BJ (cell line): ENCODE results near the gene MRPL2. TPM values are rescaled to one million over a fixed set of nuclear protein-coding genes. Genes with fewer than 3 reads are reported as not detected.

Experiments
- CTCF ChIA-PET: fragments of 350-600 bp; formaldehyde crosslinking; extraction: SDS; loops from one replicate; lab custom pipeline; 2021; ENCODE audit warnings: antibody characterized with exemption, inconsistent platforms; lab: Yijun Ruan, JAX
- POLR2A ChIA-PET: fragments of 300-600 bp; sonication (Branson Sonifier 250); formaldehyde crosslinking; extraction: SDS; loops from one replicate; lab custom pipeline; 2021; ENCODE audit warnings: antibody characterized with exemption; lab: Charles Lee
- DNase-seq: peaks from one replicate; pipeline ENCODE4 v3.0.0-alpha.2; 2011; ENCODE audit warnings: low read depth
- H3K27me3 ChIP-seq: 2 replicates; pipeline ENCODE4 v1.6.0; 2011; ENCODE audit warnings: low read length; ENCODE audit not compliant: control insufficient read depth, insufficient read depth
- H3K36me3 ChIP-seq: 2 replicates; pipeline ENCODE4 v1.5.1; 2011; ENCODE audit warnings: low read length; ENCODE audit not compliant: control insufficient read depth, insufficient read depth
- H3K4me3 ChIP-seq: 2 replicates; pipeline ENCODE4 v1.5.1; 2011; ENCODE audit warnings: low read depth, mild to moderate bottlenecking, control low read depth, low read length
- CTCF ChIP-seq: IDR thresholded peaks from 2 replicates; pipeline ENCODE4 v1.5.1; 2011; ENCODE audit warnings: low read depth, mild to moderate bottlenecking, control low read depth, inconsistent platforms, low read length, moderate library complexity; ENCODE audit not compliant: insufficient read depth
- polyA plus RNA-seq: library from polyadenylated mRNA; depleted of rRNA; stranded (reverse); fragments of >200 nt; gene quantifications from 2 replicates; pipeline ENCODE4 v1.2.3, GENCODE V29; 2011

The MRPL2 gene
- polyA plus RNA-seq, 1 experiment: 22.8 TPM

- H3K4me3 ChIP-seq: no peak overlapping the region
- H3K36me3 ChIP-seq: peaks cover 24% of the 10 kb centered on the region
- DNase-seq: no peak
- no peaks in the 10 kb centered on the region for H3K27me3 ChIP-seq
- TF ChIP-seq CTCF: no peak
- POLR2A ChIA-PET: no interaction called here
- CTCF ChIA-PET: no interaction called here
Observed at GRCh38 chr6:43034190-43034525, 25.1 kb downstream of the MRPL2 start.

- CTCF ChIA-PET: interaction anchor here (1.5 kb wide), 2 partner anchors 132 to 133 kb away, joined by 3 read pairs; no protein-coding TSS in a partner anchor
- Histone ChIP-seq H3K36me3 (peaks cover 26% of the 10 kb centered on the region), H3K27me3 (no peaks in the 10 kb centered on the region), H3K4me3 (no peak overlapping the region)
- TF ChIP-seq CTCF: no peak
- POLR2A ChIA-PET: no interaction called here
- DNase-seq: no peak
Observed at GRCh38 chr6:43033496-43034189, 25.6 kb downstream of the MRPL2 start.

GRCh38 chr6:43032326-43032725, 26.9 kb downstream of the MRPL2 start:
- ChIA-PET CTCF (interaction anchor here (0.9 to 1.5 kb wide), 3 partner anchors 10 to 132 kb away, joined by 3 read pairs; no protein-coding TSS in a partner anchor), POLR2A (no interaction called here)
- peaks cover 24% of the 10 kb centered on the region for H3K36me3 ChIP-seq
- no peak overlapping the region for H3K4me3 ChIP-seq
- no peaks in the 10 kb centered on the region for H3K27me3 ChIP-seq
- TF ChIP-seq CTCF: no peak
- DNase-seq: no peak

- no peak for TF ChIP-seq CTCF
- H3K36me3 ChIP-seq: peaks cover 27% of the 10 kb centered on the region
- no peaks in the 10 kb centered on the region for H3K27me3 ChIP-seq
- CTCF ChIA-PET: interaction anchor here (0.8 kb wide), 1 partner anchor 115 kb away, joined by 3 read pairs; no protein-coding TSS in a partner anchor
- POLR2A ChIA-PET: no interaction called here
- DNase-seq: no peak
- H3K4me3 ChIP-seq: no peak overlapping the region
Observed at GRCh38 chr6:43029120-43029519, 30.1 kb downstream of the MRPL2 start.

- Histone ChIP-seq H3K27me3 (no peaks in the 10 kb centered on the region), H3K4me3 (no peak overlapping the region), H3K36me3 (peaks cover 28% of the 10 kb centered on the region)
- no peak for TF ChIP-seq CTCF
- POLR2A ChIA-PET: no interaction called here
- no peak for DNase-seq
- CTCF ChIA-PET: no interaction called here
Observed at GRCh38 chr6:43026365-43026764, 32.9 kb downstream of the MRPL2 start.
